Retina (tissue), 1 donor: ENCODE data around the gene NEGR1.

Experiments used
- DNase-seq: peaks from one replicate; pipeline ENCODE4 v3.0.0-alpha.2; 2016

NEGR1 gene

DNA sequence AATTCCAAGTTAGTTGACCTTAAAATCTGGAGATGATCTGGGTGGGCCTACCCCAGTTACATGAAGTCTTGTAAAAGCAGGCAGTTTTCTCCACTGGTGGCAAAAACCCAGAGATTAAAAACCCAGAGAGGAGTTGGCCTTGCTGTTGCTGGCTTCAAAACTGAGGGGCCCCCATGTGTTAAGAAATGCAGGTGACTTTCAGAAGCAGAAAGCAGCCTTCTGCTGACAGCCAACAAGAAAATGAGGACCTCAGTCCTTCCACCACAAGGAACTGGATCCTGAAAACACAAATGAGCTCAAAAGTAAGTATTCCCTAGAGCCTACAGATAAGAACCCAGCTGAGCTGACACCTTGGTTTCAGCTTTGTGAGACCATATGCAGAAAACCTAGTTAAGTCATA is 857.8 kb downstream of the NEGR1 start:
- no peak for DNase-seq

- DNase-seq, result no peak
Measured at GRCh38 chr1:71422221-71422620, 860.1 kb downstream of the NEGR1 start.

GRCh38 chr1:71417421-71417820 is 864.9 kb downstream of the NEGR1 start:
- no peak for DNase-seq

GRCh38 chr1:71414179-71414578 is 868.2 kb downstream of the NEGR1 start:
- no peak for DNase-seq

- DNase-seq, result no peak
Measured at GRCh38 chr1:71413441-71414175, 868.7 kb downstream of the NEGR1 start.

GRCh38 chr1:71400050-71400449 is 882.3 kb downstream of the NEGR1 start:
- DNase-seq, result no peak

- DNase-seq, result no peak
Measured at GRCh38 chr1:71399594-71399993, 882.7 kb downstream of the NEGR1 start.

GRCh38 chr1:71393301-71393700 is 889.0 kb downstream of the NEGR1 start:
- DNase-seq, result no peak

- no peak for DNase-seq
Measured at GRCh38 chr1:71390518-71390917, 891.8 kb downstream of the NEGR1 start.

GRCh38 chr1:71377886-71378285 is 904.5 kb downstream of the NEGR1 start:
- DNase-seq, result no peak

GRCh38 chr1:71372496-71372895 is 909.8 kb downstream of the NEGR1 start:
- DNase-seq, result no peak

- no peak for DNase-seq
Measured at GRCh38 chr1:71371581-71371980, 910.8 kb downstream of the NEGR1 start.

GRCh38 chr1:71364236-71364635 is 918.1 kb downstream of the NEGR1 start:
- DNase-seq, result no peak

DNA sequence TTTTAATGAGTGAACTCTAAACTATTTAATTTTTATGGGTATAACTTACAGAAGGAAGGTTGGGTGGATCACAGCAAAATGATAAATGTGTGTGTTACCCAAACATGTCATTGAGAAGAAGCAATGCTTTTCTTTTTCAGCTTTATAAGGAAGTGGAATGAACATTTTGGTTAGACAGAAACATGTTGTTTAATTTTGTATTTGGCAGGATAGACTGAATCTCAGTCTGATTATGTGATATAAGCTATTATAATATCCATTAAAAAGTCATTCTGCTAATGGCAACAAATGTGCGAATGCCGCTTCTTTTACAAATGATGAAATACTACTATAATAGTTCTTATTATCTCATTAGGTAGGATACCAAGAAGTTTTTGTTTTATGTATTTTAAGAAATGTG is 919.6 kb downstream of the NEGR1 start:
- DNase-seq, result no peak

GRCh38 chr1:71362076-71362475 is 920.3 kb downstream of the NEGR1 start:
- DNase-seq, result no peak

- DNase-seq, result no peak
Measured at GRCh38 chr1:71357708-71358107, 924.6 kb downstream of the NEGR1 start.

GRCh38 chr1:71351438-71351837 is 930.9 kb downstream of the NEGR1 start:
- DNase-seq, result no peak

DNA sequence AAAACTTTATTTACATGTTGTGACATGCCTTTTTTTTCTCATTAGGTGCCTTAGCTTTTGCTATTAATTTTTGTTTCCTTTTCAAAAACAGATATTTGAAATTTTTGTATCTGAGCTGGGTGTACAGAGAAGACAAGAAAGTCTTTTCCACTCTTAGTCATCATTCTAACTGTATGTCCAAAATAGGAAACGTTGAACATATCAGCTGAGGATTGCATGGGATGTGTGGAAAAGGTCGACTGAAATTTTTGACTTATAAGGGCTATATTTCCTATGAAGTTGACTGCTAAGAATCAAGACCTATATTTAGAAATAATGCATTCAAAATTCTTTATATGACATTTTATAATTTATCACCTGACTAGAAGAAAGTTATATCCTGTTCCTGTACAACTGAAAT is 931.5 kb downstream of the NEGR1 start:
- DNase-seq, result no peak

DNA sequence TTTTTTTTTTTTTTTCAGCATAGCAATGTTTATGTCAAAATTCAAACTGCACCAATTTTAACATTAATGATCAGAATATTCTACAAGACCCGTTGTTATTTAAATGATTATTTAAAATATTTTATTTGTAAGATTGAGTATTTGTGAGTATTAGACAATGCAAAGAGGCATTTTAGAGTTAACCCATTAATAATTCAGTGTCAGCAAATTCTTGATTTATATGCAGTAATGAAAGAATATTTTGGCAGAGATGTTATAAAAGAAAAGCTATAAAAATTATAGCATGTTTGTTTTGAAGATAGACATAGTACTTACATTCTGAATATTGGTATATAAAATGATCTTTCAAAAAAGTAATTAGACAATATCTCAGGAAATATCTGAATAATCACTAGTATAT is 932.0 kb downstream of the NEGR1 start:
- DNase-seq, result no peak
